HUDEP-2 (cell line): ENCODE measurements around the gene SCPEP1.
"Not testable (repeated sequence)": the region's sequence is repeated elsewhere in the genome, so short reads cannot be mapped to it uniquely, and the experiment has no call there.

Source experiments
- DNase-seq, 76 experiments: peaks; one replicate each; lab custom pipeline; 2025; ENCODE audit not compliant: unreplicated experiment in 76 of 76; lab: John Stamatoyannopoulos, UW

Gene SCPEP1

GRCh38 chr17:56960596-56961538, 17.1 kb upstream of the SCPEP1 start, which contains the start of gene COIL:
Gene COIL, minus strand, starts transcription at chr17:56961050. Its CDS starts 31 bp downstream, at chr17:56961019.
- peak in 75 of 76 experiments; percentile 17 to 94 (median 83) for DNase-seq

GRCh38 chr17:56965241-56965640, 12.7 kb upstream of the SCPEP1 start:
- DNase-seq: not testable (repeated sequence)

- not testable (repeated sequence) for DNase-seq
Observed at GRCh38 chr17:56965681-56966080, 12.2 kb upstream of the SCPEP1 start.

DNA sequence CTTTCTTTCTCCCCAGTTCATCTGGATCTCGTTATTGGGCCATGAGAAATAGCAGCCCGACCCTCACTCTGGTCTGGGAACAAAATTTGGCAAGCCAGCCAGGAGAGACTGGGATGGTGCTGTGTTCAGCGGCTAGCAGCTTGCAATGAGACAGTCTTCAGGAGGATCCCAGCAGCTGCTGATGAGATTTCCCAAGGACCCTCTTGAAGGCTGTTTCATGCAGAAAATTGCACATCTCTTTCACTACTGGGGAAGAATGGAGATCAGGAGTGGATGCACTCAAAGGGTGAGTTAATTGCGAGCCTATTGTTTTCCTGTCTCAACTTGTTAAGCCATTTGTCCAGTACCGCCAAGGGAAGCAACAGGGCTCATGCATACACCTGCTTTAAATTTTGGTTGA, 11.6 kb upstream of the SCPEP1 start:
- DNase-seq: no peak

DNA sequence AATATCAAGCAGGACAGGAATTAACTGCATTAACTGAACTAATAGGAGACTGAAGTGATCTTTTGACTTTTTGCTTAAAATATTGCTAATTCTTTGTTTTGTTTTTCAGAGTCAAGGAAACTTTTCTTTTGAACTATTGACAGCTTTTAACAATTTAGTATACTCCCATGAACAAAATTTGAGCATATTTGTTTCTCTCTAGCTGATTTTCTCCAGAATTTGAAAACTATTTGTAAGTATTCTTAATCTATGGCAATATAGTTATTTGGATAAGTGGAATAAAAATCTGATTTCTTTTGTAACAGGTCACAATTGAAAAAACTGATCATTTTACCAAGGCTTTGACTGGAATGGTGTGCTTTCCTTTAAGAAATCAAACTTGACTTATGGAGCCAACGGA, 7.0 kb upstream of the SCPEP1 start:
- no peak for DNase-seq

- DNase-seq: no peak
Observed at GRCh38 chr17:56972111-56972730, 5.7 kb upstream of the SCPEP1 start.

GRCh38 chr17:56973520-56973919, 4.4 kb upstream of the SCPEP1 start:
- no peak for DNase-seq

- DNase-seq: no peak
Observed at GRCh38 chr17:56974055-56974454, 3.9 kb upstream of the SCPEP1 start.

DNA sequence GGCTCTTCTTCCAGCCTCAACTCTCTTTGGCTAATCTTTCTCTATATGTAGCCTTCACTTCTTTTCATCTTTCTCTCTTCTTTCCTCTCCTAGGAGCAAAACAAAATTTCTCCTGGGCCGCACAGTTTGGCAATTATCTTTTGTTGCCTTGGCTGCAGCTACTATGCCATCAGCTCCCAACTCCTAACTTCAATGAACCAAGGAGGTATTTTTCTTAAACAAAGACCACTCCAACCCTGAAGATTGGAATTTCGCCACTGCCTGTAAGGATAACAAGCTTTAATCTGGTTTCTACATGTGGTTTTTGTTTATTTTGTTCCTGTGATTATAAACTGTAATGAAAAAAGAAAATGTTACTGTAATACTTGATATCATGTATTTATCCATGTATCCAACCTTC, 2.3 kb upstream of the SCPEP1 start:
- no peak for DNase-seq

DNA sequence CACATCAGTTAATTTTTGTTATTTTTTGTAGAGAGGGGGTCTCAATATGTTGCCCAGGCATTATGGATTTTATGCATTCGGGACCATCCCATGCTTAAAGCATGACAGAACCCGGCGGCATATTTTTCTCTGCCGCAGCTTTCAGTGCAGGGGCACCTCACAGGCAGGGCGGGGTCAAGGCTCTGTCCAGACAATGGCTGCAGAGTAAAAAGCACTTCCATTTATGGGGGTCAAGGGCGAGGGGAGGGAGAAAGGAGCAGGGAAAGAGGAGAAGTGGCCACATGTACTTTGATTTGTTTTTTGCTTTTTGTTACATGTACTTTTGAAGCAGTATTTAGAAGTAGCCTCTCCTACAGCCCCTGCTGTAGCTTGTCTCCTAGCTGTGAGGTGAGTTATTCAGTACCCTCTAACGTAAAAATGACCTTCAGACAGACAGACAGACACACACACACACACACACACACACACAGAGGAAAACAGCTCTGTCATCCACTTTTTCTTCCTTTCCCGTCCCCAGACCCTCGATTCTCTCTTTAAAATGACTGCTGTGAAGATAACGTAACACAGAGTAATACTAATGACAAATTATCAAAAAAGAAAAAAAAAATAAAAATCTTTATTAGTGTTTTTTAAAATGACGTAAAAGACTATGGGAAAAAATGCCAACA, 856 bp upstream of the SCPEP1 start:
- no peak for DNase-seq

DNA sequence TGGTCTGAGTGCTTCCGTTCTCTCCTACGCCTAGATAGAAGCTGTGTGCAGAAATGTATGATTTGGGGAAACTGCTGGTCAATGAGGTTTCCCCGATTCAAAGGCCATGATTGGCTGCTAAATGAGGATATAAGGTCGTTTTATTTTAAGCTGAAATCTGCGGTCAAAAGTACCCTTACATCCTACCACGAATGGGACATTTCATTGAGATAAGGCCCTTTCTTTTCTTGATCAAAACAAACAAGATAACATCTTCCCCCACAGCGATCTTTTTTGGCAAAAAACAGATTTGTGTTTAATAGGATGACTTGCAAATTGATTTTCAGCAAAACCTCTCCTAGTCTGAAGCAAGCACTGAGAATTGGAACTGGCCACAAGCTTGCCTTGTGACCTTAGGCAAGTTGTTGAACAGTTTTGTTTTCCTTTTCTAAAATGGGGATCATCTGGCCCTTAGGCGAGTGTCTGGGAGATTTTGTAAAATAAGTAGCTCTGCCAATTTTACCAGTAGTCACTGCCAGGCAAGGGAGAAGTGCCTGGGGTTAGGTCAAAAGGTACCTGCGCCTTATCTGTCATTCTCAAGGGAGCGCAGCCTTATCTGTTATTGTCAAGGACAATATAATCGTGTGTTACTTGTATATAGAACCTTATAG, 635 bp downstream of the SCPEP1 start:
- DNase-seq: peak in 61 of 76 experiments; percentile 4 to 75 (median 38)

DNA sequence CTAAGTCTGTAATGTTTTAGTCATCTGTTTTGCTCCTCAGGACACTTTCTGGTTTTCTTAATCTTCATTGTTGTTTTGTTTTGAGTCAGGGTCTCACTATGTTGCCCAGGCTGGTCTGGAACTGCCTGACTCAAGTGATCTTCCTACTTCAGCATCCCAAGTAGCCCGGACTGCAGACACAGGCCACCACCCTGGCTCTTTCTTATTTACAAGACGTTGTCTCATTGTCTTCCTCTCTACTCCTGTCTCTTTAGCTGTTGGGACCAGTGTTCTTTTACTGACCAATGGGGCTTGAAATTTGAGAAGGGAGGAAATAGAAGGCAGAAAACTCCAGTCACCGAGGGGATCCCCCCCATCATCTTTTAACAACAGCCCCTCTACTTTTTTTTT, 1.2 kb downstream of the SCPEP1 start:
- DNase-seq: peak in 2 of 76 experiments; percentile 37 to 38

DNA sequence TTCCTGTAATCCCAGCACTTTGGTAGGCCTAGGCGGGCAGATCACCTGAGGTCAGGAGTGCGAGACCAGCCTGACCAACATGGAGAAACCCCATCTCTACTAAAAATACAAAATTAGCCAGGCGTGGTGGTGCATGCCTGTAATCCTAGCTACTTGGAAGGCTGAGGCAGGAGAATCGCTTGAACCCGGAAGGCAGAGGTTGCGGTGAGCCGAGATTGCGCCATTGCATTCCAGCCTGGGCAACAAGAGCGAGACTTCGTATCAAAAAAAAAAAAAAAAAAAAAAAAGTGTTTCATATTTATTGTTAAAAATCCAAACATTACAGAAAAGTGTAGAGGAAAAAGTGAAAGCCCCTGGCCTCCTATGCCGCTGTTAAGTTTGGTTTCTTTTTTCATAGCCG, 2.6 kb downstream of the SCPEP1 start:
- DNase-seq: not testable (repeated sequence)

DNA sequence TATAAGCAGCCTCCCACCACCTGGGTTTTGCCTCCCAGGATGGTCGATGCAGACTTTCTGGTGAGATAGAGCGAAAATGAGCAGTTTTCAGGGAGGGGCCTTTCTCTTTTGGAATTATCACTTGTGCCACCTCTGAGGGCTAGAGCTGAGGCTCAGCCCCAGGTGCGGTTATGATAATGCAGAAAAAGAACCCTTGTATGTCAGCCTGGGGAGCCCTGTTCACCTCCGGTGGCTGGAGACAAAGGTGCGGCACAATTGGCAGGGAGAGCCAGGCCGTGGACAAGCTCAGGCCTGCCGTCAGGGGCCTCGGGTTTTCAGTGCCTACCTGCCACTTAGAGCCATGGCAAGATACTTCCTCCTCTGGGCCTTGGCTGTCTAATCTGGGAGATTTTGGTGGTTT, 4.4 kb downstream of the SCPEP1 start:
- peak in 63 of 76 experiments; percentile 3 to 74 (median 42) for DNase-seq

GRCh38 chr17:56983366-56983765, 5.4 kb downstream of the SCPEP1 start:
- DNase-seq: no peak

DNA sequence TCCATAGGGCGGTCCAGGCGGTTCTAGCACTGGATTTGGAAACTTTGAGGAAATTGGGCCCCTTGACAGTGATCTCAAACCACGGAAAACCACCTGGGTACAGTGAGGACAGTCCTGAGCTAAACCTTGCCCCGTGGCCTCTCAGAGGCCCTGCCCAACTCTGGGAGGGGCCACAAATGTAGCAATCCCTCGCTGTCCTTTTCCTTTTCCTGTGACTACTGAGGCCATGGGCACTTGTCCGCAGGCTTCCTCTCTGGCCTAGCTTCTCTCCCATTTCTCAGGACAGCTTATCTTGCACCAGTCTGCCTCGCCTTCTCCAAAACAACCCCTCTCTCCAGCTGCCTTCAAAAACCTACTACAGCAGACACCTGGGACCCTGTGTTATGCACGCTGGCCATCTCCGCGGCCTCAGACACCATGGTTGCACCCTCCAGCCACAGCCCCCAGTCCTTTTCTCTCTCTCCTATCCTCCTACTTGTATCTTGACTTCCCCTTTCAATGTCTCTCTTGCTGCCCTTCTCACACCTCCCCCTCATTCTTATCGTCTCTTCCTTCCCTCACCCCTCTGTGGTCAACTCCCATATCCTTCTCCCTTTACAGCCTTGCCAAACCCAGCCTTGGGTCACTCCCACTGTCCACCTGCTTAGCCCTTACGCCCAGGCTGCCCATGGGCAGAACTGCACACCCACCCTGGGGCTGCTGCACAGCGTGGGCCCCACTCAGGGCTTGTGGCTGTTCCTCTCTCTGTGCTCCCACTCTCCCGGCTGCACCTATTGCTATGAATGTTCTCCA, 7.6 kb downstream of the SCPEP1 start:
- DNase-seq: peak in 51 of 76 experiments; percentile 0 to 70 (median 28)

DNA sequence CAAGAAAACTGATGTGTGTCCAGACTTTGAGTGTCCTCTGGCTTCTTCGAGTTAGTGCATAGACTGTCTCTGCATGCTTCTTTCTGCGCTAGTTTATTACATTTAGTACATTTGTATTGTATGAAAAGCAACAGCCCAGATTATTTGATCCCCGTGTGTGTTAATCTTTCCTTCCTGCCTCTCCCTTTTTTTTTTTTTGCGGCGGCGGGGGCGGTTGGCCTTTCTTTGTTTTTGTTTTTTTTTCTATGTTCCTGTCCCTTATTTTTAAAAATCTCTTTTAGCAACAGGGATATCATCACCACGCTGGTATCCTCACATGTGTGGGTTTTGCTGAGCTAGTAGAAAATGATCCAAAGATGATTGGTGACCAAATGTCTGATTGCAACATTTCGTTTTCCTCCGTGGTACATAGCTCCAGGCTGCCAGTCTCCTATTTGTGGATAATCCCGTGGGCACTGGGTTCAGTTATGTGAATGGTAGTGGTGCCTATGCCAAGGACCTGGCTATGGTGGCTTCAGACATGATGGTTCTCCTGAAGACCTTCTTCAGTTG, 9.4 kb downstream of the SCPEP1 start:
- no peak for DNase-seq

DNA sequence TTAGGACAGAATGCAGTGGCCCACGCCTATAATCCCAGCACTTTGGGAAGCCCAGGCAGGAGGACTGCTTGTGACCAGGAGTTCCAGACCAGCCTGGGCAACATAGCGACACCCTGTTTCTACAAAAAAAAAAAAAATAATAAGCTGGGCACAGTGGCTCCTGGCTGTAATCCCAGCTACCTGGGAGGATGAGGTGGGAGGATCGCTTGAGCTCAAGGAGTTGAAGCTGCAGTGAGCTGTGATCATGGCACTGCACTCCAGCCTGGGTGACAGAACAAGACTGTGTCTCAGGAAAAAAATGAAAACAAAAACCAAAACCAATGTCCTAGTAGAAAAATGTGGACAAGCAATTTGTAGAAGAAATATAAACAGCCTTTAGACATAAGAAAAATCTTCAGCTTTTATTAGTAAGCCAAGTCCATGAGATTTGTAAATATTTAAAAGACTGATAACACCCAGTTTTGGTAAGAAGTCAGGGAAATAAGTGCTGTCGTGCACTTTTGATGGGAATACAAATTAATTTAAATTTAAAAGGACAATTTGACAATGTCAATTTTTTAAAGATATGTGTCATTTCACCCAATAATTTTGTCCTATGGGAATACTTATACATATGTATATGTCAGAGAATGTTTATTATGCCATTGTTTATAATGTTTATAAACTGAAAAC, 11.1 kb downstream of the SCPEP1 start:
- DNase-seq: no peak

DNA sequence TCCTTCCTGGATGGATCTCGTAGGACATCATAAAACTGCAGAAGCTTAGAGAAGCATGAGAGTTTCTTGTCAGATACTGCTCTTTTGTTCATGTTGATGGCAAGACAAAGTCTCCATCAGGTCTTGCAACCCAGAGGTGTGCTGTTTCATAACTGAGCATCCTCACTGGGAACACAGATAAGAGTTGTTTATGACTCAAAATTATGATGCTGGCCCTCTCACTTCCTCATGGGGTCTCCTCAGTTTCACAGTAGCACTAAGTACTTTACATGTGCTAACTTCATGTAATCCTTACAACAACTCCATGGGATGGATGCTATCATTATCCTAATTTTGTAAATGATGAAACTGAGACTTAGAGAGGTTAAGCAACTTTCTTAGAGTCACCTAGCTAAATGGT, 14.4 kb downstream of the SCPEP1 start:
- no peak for DNase-seq
